HG03066 (cell line): Measurements from ENCODE around the gene ZSCAN26.
"Not testable (repeated sequence)": the region's sequence is repeated elsewhere in the genome, so short reads cannot be mapped to it uniquely, and the experiment has no call there.

ENCODE experiments used
- ATAC-seq: cut with Tn5 transposase; IDR thresholded peaks from one replicate; pipeline ENCODE4 v1.9.1; 2021; ENCODE audit warnings: low read depth; ENCODE audit not compliant: unreplicated experiment

ZSCAN26 gene

GRCh38 chr6:28315628-28316027 lies 48.7 kb downstream of the ZSCAN26 start:
- ATAC-seq: no peak

GRCh38 chr6:28317866-28318265 lies 50.9 kb downstream of the ZSCAN26 start:
- not testable (repeated sequence) for ATAC-seq

- no peak for ATAC-seq
Observed at GRCh38 chr6:28322661-28323060, 55.7 kb downstream of the ZSCAN26 start.

GRCh38 chr6:28323813-28324424 lies 57.0 kb downstream of the ZSCAN26 start:
- no peak for ATAC-seq

- ATAC-seq: no peak
Observed at GRCh38 chr6:28326371-28326948, 59.5 kb downstream of the ZSCAN26 start.
